Vagina (tissue), 2 donors: ENCODE measurements around the gene FAM9C. TPM values are rescaled to one million over a fixed set of nuclear protein-coding genes. Genes with fewer than 3 reads are reported as not detected.

Source experiments
- DNase-seq, 2 donors: peaks; one replicate each; pipeline ENCODE4 v3.0.0-alpha.2; 2017; ENCODE audit errors: extremely low spot score in 2 of 2
- H3K27ac ChIP-seq: fragments of 200-600 bp; sonication (generic); one replicate; pipeline ENCODE4 v1.5.1; 2019
- H3K27me3 ChIP-seq: fragments of 200-600 bp; sonication (generic); one replicate; pipeline ENCODE4 v1.5.1; 2019
- H3K36me3 ChIP-seq, 2 donors: fragments of 200-600 bp; sonication (generic); one replicate each; pipeline ENCODE4 v1.5.1; 2017 to 2019
- H3K4me1 ChIP-seq: fragments of 200-600 bp; sonication (generic); one replicate; pipeline ENCODE4 v1.5.1; 2019
- H3K4me3 ChIP-seq, 2 donors: fragments of 200-600 bp; sonication (generic); 1 replicate in 1 of 2; 2 replicates in 1 of 2; pipeline ENCODE4 v1.5.1; 2016 to 2019
- H3K9me3 ChIP-seq: fragments of 200-600 bp; sonication (generic); one replicate; pipeline ENCODE4 v1.5.1; 2019
- CTCF ChIP-seq, 3 experiments: fragments of 450-650 bp in 2 of 3; fragments of 200-600 bp in 1 of 3; sonication (generic) in 1 of 3; IDR thresholded peaks; one replicate each; pipeline ENCODE4 v1.5.1; 2017 to 2019; ENCODE audit warnings: antibody characterized with exemption in 3 of 3, mild to moderate bottlenecking in 2 of 3, moderate library complexity in 2 of 3
- POLR2A ChIP-seq, 2 donors: fragments of 450-650 bp; IDR thresholded peaks; one replicate each; pipeline ENCODE4 v1.6.1; 2017; ENCODE audit warnings: antibody characterized with exemption in 2 of 2, mild to moderate bottlenecking in 2 of 2, moderate library complexity in 2 of 2
- POLR2AphosphoS5 ChIP-seq, 2 donors: sonication (generic); formaldehyde crosslinking; IDR thresholded peaks; one replicate each; pipeline ENCODE4 v1.9.0; 2017; ENCODE audit warnings: antibody characterized with exemption in 2 of 2, mild to moderate bottlenecking in 2 of 2, low read depth in 1 of 2; ENCODE audit not compliant: insufficient read depth in 1 of 2
- intact Hi-C: fragments of 100-400 bp; cut with DNase I; formaldehyde crosslinking; loops from one replicate; pipeline ENCODE4 v1.15.1; 2023
- total RNA-seq: library from RNA; depleted of rRNA; stranded (reverse); fragments of >200 nt; gene quantifications from one replicate; pipeline ENCODE4 v1.2.3, GENCODE V29; 2016

FAM9C gene
- total RNA-seq, 1 donor from 2014 or later = not detected

GRCh38 chrX:13076176-13076961 lies 31.9 kb upstream of the FAM9C start:
- H3K36me3 ChIP-seq = no peaks in the 10 kb centered on the region
- no peak overlapping the region for H3K27ac ChIP-seq
- intact Hi-C loops = no loop called here
- H3K9me3 ChIP-seq = no peaks in the 10 kb centered on the region
- TF ChIP-seq CTCF (IDR thresholded peaks at IDR 0.05) (no peak), POLR2A (IDR thresholded peaks at IDR 0.05) (no peak), POLR2AphosphoS5 (IDR thresholded peaks at IDR 0.05; ENCODE audit: insufficient read depth in 1 of 2, low read depth in 1 of 2) (no peak)
- H3K4me3 ChIP-seq = no peak overlapping the region
- peaks cover 10% of the 10 kb centered on the region for H3K4me1 ChIP-seq
- DNase-seq = no peak
- no peaks in the 10 kb centered on the region for H3K27me3 ChIP-seq

GRCh38 chrX:13074297-13075262 lies 30.2 kb upstream of the FAM9C start:
- no peak for TF ChIP-seq CTCF (IDR thresholded peaks at IDR 0.05)
- no peak for TF ChIP-seq POLR2A (IDR thresholded peaks at IDR 0.05)
- no peak for TF ChIP-seq POLR2AphosphoS5 (IDR thresholded peaks at IDR 0.05; ENCODE audit: insufficient read depth in 1 of 2, low read depth in 1 of 2)
- H3K9me3 ChIP-seq = no peaks in the 10 kb centered on the region
- H3K27me3 ChIP-seq = no peaks in the 10 kb centered on the region
- no peaks in the 10 kb centered on the region for H3K36me3 ChIP-seq
- intact Hi-C loops = no loop called here
- DNase-seq = no peak
- H3K4me3 ChIP-seq = no peak overlapping the region
- no peak overlapping the region for H3K27ac ChIP-seq
- H3K4me1 ChIP-seq = peaks cover 5% of the 10 kb centered on the region

GRCh38 chrX:13069771-13070416 lies 25.5 kb upstream of the FAM9C start:
- intact Hi-C loops = no loop called here
- Histone ChIP-seq H3K27me3 (no peaks in the 10 kb centered on the region), H3K9me3 (no peaks in the 10 kb centered on the region), H3K27ac (no peak overlapping the region), H3K4me1 (no peaks in the 10 kb centered on the region), H3K4me3 (no peak overlapping the region), H3K36me3 (no peaks in the 10 kb centered on the region)
- no peak for TF ChIP-seq POLR2A (IDR thresholded peaks at IDR 0.05)
- TF ChIP-seq POLR2AphosphoS5 (IDR thresholded peaks at IDR 0.05; ENCODE audit: insufficient read depth in 1 of 2, low read depth in 1 of 2) = no peak
- TF ChIP-seq CTCF (IDR thresholded peaks at IDR 0.05) = no peak
- DNase-seq = no peak

- H3K36me3 ChIP-seq = no peaks in the 10 kb centered on the region
- H3K9me3 ChIP-seq = no peaks in the 10 kb centered on the region
- no peaks in the 10 kb centered on the region for H3K27me3 ChIP-seq
- no peak for DNase-seq
- H3K27ac ChIP-seq = no peak overlapping the region
- no peaks in the 10 kb centered on the region for H3K4me1 ChIP-seq
- intact Hi-C loops = no loop called here
- no peak overlapping the region for H3K4me3 ChIP-seq
- TF ChIP-seq POLR2A (IDR thresholded peaks at IDR 0.05) (no peak), POLR2AphosphoS5 (IDR thresholded peaks at IDR 0.05; ENCODE audit: insufficient read depth in 1 of 2, low read depth in 1 of 2) (no peak), CTCF (IDR thresholded peaks at IDR 0.05) (no peak)
Measured at GRCh38 chrX:13068651-13069050, 24.2 kb upstream of the FAM9C start.
